A549 (cell line): Measurements from ENCODE around the gene FSTL3. TPM values are rescaled to one million over a fixed set of nuclear protein-coding genes. Genes with fewer than 3 reads are reported as not detected.

ENCODE experiments used
- ATAC-seq, 2 experiments: fragments of 200-7000 bp in 1 of 2; fragments of >200 bp in 1 of 2; cut with Nextera tagmentation in 1 of 2; cut with Tn5 transposase in 1 of 2; 3 replicates each; pipeline versions ENCODE4 v1.8.0 to v1.9.1; 2018 to 2020; ENCODE audit warnings: mild to moderate bottlenecking in 1 of 2, moderate library complexity in 1 of 2
- CTCF ChIA-PET: fragments of 300-600 bp; sonication (Branson Sonifier 250); formaldehyde crosslinking; extraction: SDS; loops from one replicate; lab custom pipeline; 2021; ENCODE audit warnings: antibody characterized with exemption, inconsistent platforms; lab: Yijun Ruan, JAX
- POLR2A ChIA-PET: fragments of 350-600 bp; formaldehyde crosslinking; extraction: SDS; loops from one replicate; lab custom pipeline; 2021; ENCODE audit warnings: antibody characterized with exemption, inconsistent platforms; lab: Yijun Ruan, JAX
- DNase-seq, 2 experiments: peaks; one replicate each; pipeline versions ENCODE4 v3.0.0 to v3.0.0-alpha.2; 2011 to 2016; ENCODE audit warnings: low read depth in 1 of 2, low spot score in 1 of 2
- FAIRE-seq: peaks from 2 replicates; lab custom pipeline; 2011; peaks lifted over from hg19 to GRCh38; lab: Jason Lieb, UNC
- H3K27ac ChIP-seq, 2 experiments: fragments of >200 bp; sonication (Bioruptor Twin); formaldehyde crosslinking; 3 replicates each; pipeline ENCODE4 v1.5.1; 2016 to 2017
- H3K4me1 ChIP-seq: fragments of >200 bp; sonication (Bioruptor Twin); formaldehyde crosslinking; 3 replicates; pipeline ENCODE4 v1.6.1; 2016
- H3K4me2 ChIP-seq: fragments of >200 bp; sonication (Bioruptor Twin); formaldehyde crosslinking; 3 replicates; pipeline ENCODE4 v1.6.1; 2016
- H3K4me3 ChIP-seq: fragments of >200 bp; sonication (Bioruptor Twin); formaldehyde crosslinking; 3 replicates; pipeline ENCODE4 v1.5.1; 2016
- H3K9me3 ChIP-seq: fragments of >200 bp; sonication (Bioruptor Twin); formaldehyde crosslinking; 3 replicates; pipeline ENCODE4 v1.6.1; 2016
- BCL3 ChIP-seq: fragments of >200 bp; sonication (Bioruptor Twin); formaldehyde crosslinking; IDR thresholded peaks from 3 replicates; pipeline ENCODE4 v1.6.1; 2016
- CHD4 ChIP-seq: fragments of 200-600 bp; sonication (generic); IDR thresholded peaks from 2 replicates; pipeline ENCODE4 v1.6.1; 2016; ENCODE audit warnings: antibody characterized with exemption, mild to moderate bottlenecking, borderline replicate concordance
- EHF ChIP-seq: fragments of 250-450 bp; sonication (Bioruptor Pico); IDR thresholded peaks from 2 replicates; pipeline ENCODE4 v1.5.0; 2020; ENCODE audit warnings: mild to moderate bottlenecking
- ELK1 ChIP-seq: fragments of 150-350 bp; IDR thresholded peaks from 2 replicates; pipeline ENCODE4 v1.6.1; 2014; ENCODE audit warnings: low read depth, mild to moderate bottlenecking, low read length
- EP300 ChIP-seq, 2 experiments: fragments of >200 bp; sonication (Bioruptor Twin); formaldehyde crosslinking; IDR thresholded peaks; 2 replicates in 1 of 2; 3 replicates in 1 of 2; pipeline ENCODE4 v1.6.1; 2016 to 2017
- FOSB ChIP-seq: fragments of 250-450 bp; sonication (Bioruptor Pico); IDR thresholded peaks from 2 replicates; pipeline ENCODE4 v1.5.0; 2020; ENCODE audit warnings: mild to moderate bottlenecking, moderate library complexity
- HOXB13 ChIP-seq: fragments of 250-450 bp; sonication (Bioruptor Pico); IDR thresholded peaks from 2 replicates; pipeline ENCODE4 v1.5.0; 2020; ENCODE audit warnings: low read depth, mild to moderate bottlenecking, moderate library complexity
- JUN ChIP-seq, 2 experiments: fragments of >200 bp; sonication (Bioruptor Twin); formaldehyde crosslinking; IDR thresholded peaks; 2 replicates in 1 of 2; 3 replicates in 1 of 2; pipeline ENCODE4 v1.6.1; 2016 to 2017
- KDM5A ChIP-seq: fragments of 200-600 bp; sonication (generic); IDR thresholded peaks from 2 replicates; pipeline ENCODE4 v1.6.1; 2016; ENCODE audit warnings: antibody characterized with exemption, mild to moderate bottlenecking
- MYC ChIP-seq: IDR thresholded peaks from 2 replicates; pipeline ENCODE4 v1.6.1; 2012; ENCODE audit warnings: mild to moderate bottlenecking, inconsistent platforms, low read length, improper control_type of control experiment, borderline replicate concordance
- PBX3 ChIP-seq: IDR thresholded peaks from 2 replicates; pipeline ENCODE4 v1.6.1; 2012
- PHF8 ChIP-seq: fragments of 200-600 bp; sonication (generic); IDR thresholded peaks from 2 replicates; pipeline ENCODE4 v1.6.1; 2016; ENCODE audit warnings: low read depth, mild to moderate bottlenecking, antibody characterized with exemption, moderate library complexity, borderline replicate concordance
- RARB ChIP-seq: fragments of 250-450 bp; sonication (Bioruptor Pico); IDR thresholded peaks from 2 replicates; pipeline ENCODE4 v1.8.0; 2021; ENCODE audit warnings: mild to moderate bottlenecking, moderate library complexity
- RFX5 ChIP-seq: fragments of 450-650 bp; IDR thresholded peaks from 2 replicates; pipeline ENCODE4 v1.7.1; 2014; ENCODE audit warnings: antibody characterized with exemption, mild to moderate bottlenecking, moderate library complexity
- TFCP2L1 ChIP-seq: fragments of 250-450 bp; sonication (Bioruptor Pico); IDR thresholded peaks from 2 replicates; pipeline ENCODE4 v1.5.0; 2021; ENCODE audit warnings: mild to moderate bottlenecking
- ZNF302 ChIP-seq: fragments of 250-450 bp; sonication (Bioruptor Pico); IDR thresholded peaks from 2 replicates; pipeline ENCODE4 v1.9.0; 2021; ENCODE audit warnings: inconsistent platforms, mild to moderate bottlenecking, moderate library complexity
- WGBS: methylation state at CpG from one replicate; pipeline ENCODE4 v1.1.6; 2017; ENCODE audit errors: missing lambda C conversion rate; 5-methylcytosine and 5-hydroxymethylcytosine counted together
- polyA plus RNA-seq, 4 experiments: library from polyadenylated mRNA; depleted of rRNA in 3 of 4; stranded (reverse); fragments of >200 nt; fragmentation: RNase III in 1 of 4; extraction: RNeasy Plus Mini Kit Qiagen cat#74134 plus additional on column Dnase treatment in 1 of 4; gene quantifications; 2 replicates in 3 of 4; 3 replicates in 1 of 4; pipeline ENCODE4 v1.2.3, GENCODE V29; 2011 to 2017
- TF ChIP-seq, protein P1 (sequence below): IDR thresholded peaks from 2 replicates; pipeline ENCODE4 v1.6.1; 2012
- TF ChIP-seq, protein P2 (sequence below): fragments of 200-600 bp; sonication (generic); IDR thresholded peaks from 2 replicates; pipeline ENCODE4 v1.6.1; 2016; ENCODE audit warnings: antibody characterized with exemption, mild to moderate bottlenecking, moderate library complexity

FSTL3 gene
- polyA plus RNA-seq, 2 of the 4 experiments (the other 2 are of a cell fraction): 58.1 to 131 TPM

DNA sequence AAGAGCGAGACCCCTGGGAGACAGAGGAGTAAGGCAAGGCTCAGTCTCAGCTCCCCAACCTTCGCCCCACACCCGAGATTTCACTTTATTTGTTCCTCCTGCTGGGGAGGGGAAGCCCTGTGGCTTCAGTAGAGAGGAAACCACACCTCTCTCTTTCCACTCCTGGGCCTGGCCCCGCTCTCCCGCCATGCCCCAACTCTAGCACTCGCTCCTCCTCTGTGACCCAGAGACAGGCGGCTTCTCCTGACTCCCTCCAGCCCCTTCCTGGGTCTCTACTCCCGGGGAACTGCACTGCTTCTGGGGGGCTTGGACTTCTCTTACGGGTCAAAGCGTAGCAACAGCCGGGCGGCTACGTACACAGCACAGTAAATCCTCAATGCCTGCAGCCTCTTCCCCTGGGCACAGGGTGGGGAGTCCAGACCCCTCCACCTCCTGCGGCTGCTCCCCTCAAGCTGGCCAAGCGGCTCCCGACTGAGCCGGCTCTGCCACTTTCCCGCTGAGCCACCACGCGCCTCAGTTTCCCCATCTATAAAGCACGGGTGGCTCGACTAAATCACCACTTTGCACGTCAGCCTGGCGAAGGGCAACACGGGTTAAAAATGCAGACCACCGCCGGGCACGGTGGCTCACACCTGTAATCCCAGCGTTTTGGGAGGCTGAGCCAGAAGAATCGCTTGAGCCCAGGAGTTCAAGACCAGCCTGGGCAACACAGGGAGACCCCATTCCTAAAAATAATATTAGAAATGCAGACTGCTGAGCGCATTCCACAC is 14.6 kb upstream of the FSTL3 start:
- Histone ChIP-seq H3K4me1 (peaks cover 24% of the 10 kb centered on the region; the same call in 2 of the 3 replicates), H3K27ac (peak overlapping the region; percentile 99 to 100), H3K4me2 (peak overlapping the region; percentile 98), H3K9me3 (no peaks in the 10 kb centered on the region), H3K4me3 (peak overlapping the region; percentile 100)
- DNase-seq: no peak
- 20% methylated on average over 22 of the region's 31 CpGs for WGBS
- TF ChIP-seq ELK1 (no peak), HOXB13 (CRISPR knock-in tag) (no peak), EHF (CRISPR knock-in tag) (no peak), RARB (CRISPR knock-in tag) (no peak), MYC (no peak), ZNF302 (CRISPR knock-in tag) (no peak), EP300 (IDR thresholded peaks at IDR 0.05) (no peak), PBX3 (no peak), JUN (IDR thresholded peaks at IDR 0.05) (no peak)
- ATAC-seq: 0 out of 6 replicates have a peak, but pooled peaks of 1 of the 2 experiments have one; percentile 6
- no peak for FAIRE-seq
- ChIA-PET POLR2A (no interaction called here), CTCF (interaction anchor here (1.0 kb wide), 1 partner anchor 74 kb away, joined by 4 read pairs; no protein-coding TSS in a partner anchor)

GRCh38 chr19:662207-662961 is 13.8 kb upstream of the FSTL3 start:
- no peak for FAIRE-seq

More at GRCh38 chr19:662207-662961, 13.8 kb upstream of the FSTL3 start:
- no peaks in the 10 kb centered on the region for H3K9me3 ChIP-seq
- CTCF ChIA-PET: interaction anchor here (0.6 to 1.9 kb wide), 4 partner anchors 72 to 261 kb away, joined by 5 to 11 read pairs (median 7); no protein-coding TSS in a partner anchor
- TF ChIP-seq PBX3 (no peak), PHF8 (peak; percentile 44; the same call in 1 of the 2 replicates), CHD4 (no peak), EP300 (IDR thresholded peaks at IDR 0.05) (no peak), KDM5A (no peak), RFX5 (no peak), TFCP2L1 (no peak), BCL3 (no peak), FOSB (CRISPR knock-in tag) (no peak), ZNF302 (CRISPR knock-in tag) (no peak)
- TF ChIP-seq, protein P1, sequence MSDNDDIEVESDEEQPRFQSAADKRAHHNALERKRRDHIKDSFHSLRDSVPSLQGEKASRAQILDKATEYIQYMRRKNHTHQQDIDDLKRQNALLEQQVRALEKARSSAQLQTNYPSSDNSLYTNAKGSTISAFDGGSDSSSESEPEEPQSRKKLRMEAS: peak; percentile 31; the same call in 1 of the 2 replicates
- TF ChIP-seq, protein P2, sequence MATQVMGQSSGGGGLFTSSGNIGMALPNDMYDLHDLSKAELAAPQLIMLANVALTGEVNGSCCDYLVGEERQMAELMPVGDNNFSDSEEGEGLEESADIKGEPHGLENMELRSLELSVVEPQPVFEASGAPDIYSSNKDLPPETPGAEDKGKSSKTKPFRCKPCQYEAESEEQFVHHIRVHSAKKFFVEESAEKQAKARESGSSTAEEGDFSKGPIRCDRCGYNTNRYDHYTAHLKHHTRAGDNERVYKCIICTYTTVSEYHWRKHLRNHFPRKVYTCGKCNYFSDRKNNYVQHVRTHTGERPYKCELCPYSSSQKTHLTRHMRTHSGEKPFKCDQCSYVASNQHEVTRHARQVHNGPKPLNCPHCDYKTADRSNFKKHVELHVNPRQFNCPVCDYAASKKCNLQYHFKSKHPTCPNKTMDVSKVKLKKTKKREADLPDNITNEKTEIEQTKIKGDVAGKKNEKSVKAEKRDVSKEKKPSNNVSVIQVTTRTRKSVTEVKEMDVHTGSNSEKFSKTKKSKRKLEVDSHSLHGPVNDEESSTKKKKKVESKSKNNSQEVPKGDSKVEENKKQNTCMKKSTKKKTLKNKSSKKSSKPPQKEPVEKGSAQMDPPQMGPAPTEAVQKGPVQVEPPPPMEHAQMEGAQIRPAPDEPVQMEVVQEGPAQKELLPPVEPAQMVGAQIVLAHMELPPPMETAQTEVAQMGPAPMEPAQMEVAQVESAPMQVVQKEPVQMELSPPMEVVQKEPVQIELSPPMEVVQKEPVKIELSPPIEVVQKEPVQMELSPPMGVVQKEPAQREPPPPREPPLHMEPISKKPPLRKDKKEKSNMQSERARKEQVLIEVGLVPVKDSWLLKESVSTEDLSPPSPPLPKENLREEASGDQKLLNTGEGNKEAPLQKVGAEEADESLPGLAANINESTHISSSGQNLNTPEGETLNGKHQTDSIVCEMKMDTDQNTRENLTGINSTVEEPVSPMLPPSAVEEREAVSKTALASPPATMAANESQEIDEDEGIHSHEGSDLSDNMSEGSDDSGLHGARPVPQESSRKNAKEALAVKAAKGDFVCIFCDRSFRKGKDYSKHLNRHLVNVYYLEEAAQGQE: no peak
- peak overlapping the region; percentile 98 for H3K4me2 ChIP-seq
- H3K4me1 ChIP-seq: peaks cover 24% of the 10 kb centered on the region; the same call in 2 of the 3 replicates
- peak overlapping the region; percentile 100 for H3K4me3 ChIP-seq
- ATAC-seq: peak in 1 of 2 experiments; percentile 13; a peak in 2 of 6 replicates
- 0% methylated on average over 3 of the region's 81 CpGs for WGBS
- peak overlapping the region; percentile 99 to 100 for H3K27ac ChIP-seq
- POLR2A ChIA-PET: interaction anchor here (0.6 to 1.4 kb wide), 5 partner anchors 15 to 88 kb away, joined by 3 to 8 read pairs (median 4); partner anchors contain the start of genes FSTL3 and MISP
- peak in 1 of 2 experiments; percentile 46 for DNase-seq
